HG03521 (cell line): ENCODE results near the gene MAPK7.

Source experiments
- ATAC-seq: cut with Tn5 transposase; IDR thresholded peaks from one replicate; pipeline ENCODE4 v1.9.1; 2021; ENCODE audit warnings: mild to moderate bottlenecking, moderate library complexity; ENCODE audit not compliant: unreplicated experiment

Gene MAPK7

GRCh38 chr17:19377602-19378415, 489 bp upstream of the MAPK7 start:
- peak; percentile 89 for ATAC-seq

DNA sequence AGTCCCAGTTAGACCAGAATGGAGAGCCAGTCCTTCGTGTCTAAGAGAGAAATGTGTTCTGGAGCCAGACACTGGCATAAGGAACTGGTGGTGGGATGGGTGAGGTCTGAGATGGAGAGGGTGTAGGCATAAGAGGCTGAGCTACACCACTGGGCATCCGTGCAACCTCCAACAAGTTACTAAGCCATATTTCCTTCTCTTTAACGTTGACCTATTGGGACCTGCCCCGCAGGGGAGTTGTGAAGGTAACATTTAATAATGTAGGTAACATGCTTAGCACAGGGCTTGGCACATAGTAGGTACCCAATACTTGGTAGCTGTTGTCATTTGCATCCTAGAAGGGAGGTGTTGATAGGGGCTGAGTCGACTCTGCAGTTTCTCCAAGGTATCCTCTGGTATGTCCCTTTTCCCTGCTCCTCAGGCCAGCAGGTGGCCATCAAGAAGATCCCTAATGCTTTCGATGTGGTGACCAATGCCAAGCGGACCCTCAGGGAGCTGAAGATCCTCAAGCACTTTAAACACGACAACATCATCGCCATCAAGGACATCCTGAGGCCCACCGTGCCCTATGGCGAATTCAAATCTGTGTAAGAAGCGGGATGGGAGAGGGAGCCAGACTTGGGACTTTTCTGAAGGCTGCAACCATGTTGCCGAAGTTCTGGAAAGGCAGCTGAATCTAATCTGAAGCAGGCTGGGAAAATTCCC, 1.2 kb downstream of the MAPK7 start:
- ATAC-seq: no peak

DNA sequence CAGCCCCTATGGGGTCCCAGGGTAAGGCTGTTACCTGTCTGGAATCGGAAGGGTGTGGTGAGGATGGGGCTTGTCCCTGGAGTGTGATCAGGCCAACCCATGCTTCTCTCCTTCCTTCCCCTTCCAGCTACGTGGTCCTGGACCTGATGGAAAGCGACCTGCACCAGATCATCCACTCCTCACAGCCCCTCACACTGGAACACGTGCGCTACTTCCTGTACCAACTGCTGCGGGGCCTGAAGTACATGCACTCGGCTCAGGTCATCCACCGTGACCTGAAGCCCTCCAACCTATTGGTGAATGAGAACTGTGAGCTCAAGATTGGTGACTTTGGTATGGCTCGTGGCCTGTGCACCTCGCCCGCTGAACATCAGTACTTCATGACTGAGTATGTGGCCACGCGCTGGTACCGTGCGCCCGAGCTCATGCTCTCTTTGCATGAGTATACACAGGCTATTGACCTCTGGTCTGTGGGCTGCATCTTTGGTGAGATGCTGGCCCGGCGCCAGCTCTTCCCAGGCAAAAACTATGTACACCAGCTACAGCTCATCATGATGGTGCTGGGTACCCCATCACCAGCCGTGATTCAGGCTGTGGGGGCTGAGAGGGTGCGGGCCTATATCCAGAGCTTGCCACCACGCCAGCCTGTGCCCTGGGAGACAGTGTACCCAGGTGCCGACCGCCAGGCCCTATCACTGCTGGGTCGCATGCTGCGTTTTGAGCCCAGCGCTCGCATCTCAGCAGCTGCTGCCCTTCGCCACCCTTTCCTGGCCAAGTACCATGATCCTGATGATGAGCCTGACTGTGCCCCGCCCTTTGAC, 2.4 kb downstream of the MAPK7 start:
- no peak for ATAC-seq

- no peak for ATAC-seq
These were observed 3.1 kb downstream of the MAPK7 start for GRCh38 chr17:19381361-19381740.

- no peak for ATAC-seq
These were observed 3.6 kb downstream of the MAPK7 start for GRCh38 chr17:19381741-19382444.

DNA sequence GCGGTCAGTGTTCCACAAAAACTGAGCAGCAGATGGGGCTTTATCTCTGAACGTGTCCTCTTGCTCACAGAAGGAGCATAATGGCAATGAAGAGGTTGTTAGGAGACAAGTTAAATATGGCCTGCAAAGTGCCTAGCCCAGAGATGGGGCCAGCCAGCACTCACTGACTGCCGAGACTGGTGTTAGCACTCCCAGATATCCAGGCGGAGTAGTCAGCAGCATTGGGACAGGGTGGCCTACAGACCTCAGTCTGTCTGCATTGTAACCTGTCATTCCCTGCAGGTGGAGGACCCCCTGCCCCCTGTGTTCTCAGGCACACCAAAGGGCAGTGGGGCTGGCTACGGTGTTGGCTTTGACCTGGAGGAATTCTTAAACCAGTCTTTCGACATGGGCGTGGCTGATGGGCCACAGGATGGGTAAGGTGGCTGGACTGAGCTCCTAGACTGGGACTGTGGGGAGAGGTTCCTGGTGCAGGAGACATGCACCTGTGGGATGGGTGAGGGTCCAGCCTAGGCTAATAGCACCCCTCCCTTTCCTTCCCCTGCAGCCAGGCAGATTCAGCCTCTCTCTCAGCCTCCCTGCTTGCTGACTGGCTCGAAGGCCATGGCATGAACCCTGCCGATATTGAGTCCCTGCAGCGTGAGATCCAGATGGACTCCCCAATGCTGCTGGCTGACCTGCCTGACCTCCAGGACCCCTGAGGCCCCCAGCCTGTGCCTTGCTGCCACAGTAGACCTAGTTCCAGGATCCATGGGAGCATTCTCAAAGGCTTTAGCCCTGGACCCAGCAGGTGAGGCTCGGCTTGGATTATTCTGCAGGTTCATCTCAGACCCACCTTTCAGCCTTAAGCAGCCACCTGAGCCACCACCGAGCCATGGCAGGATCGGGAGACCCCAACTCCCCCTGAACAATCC, 4.5 kb downstream of the MAPK7 start:
- no peak for ATAC-seq

DNA sequence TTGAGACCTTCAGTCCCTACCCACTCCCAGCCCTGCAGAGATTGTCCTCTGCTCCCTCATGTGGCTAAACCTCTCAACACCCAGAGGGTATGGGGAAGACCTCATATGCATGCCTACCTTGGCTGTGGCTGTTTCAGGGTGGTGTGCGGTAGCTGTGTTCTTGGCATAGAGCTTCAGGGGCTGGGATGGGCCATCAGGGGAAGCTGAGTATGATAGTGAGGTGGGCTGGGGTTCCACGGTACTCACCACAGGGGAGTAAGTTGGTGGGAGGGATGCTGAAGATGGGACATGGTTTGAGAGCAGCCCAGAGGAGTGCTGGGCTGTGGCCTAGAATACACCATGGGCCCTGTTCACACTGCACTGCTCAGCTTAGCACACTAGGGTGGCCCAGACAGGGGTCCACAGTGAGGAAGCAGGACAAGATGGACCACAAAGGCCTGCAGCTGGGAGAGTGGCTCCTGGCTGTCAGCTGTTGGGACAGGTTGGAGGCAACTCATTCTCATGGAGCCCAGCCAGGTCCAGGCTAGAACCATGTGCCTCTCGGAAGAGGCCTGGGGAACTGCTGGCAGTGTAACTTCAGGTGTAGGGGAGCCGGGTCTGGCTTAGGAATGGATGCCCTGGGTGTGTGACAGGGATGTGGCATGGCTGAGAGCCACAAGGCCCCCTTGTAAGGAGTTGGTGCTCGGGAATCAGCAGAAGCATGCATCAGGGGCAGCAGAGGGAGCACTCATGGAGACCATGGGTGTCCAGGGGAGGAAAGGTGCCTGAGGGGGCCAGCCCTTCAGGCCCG, 5.6 kb downstream of the MAPK7 start:
- ATAC-seq: no peak

GRCh38 chr17:19384723-19385391, 6.6 kb downstream of the MAPK7 start:
- no peak for ATAC-seq

DNA sequence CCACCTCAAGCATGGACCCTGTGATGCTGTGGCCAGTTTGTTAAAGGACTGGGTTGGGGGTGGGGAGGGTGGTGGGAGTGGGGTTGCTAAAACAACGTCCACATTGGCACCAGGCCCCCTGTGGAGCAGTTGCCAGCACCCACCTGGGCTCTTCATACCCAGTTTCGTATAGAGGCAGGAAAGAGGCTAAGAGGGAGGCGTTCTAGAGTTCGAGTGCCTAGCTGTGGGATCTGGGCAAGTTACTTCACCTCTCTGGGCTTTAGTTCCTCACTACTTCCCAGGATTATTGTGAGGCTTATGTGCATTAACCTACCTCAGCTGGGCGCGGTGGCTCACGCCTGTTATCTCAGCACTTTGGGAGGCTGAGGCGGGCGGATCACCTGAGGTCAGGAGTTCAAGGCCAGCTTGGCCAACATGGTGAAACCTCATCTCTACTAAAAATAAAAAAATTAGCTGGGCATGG, 7.3 kb downstream of the MAPK7 start:
- no peak for ATAC-seq

DNA sequence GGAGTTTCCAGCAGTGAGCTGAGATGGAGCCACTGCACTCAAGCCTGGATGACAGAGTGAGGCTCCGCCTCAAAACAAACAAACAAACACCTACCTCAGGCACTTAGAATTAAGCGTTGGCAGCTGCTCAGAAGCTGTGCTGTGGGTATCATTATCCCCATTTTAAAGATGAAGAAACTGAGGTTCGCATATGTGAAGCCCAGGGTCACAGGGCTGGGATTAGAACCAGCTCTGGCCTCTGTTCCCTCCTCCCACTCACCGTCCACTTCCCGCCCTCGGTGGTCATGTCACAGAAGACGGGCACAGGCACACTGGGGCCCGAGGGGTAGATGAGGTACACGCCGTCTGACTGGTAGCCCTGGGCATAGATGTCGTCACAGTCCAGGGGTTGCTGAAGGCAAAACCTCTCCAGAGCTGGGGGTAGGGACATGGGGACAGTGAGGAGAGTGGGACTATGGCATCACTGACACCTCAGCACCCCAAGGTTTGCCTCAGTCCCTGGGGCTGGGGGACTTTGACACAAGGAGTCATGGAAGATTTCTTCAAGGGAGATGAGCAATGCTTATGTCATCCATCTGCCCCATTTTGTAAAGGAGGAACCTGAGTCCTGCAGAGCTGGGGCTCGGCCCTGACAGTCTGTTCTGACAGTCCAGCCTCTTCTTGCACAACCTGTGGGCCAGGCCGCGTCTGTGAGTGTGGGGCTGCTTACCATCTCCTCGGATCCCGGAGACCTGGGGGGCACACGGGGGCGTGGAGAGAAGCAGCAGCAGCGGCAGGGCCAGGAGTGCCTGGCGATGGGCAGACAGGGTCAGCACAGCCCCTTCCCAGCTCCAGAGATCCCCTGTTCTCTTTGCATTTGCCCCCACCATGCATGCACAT, 8.0 kb downstream of the MAPK7 start:
- no peak for ATAC-seq

- no peak for ATAC-seq
These were observed 8.9 kb downstream of the MAPK7 start, which contains the start of gene MFAP4 for GRCh38 chr17:19386974-19387920. Gene MFAP4 (minus strand): TSS chr17:19387190. CDS start chr17:19387155, 35 bp downstream.

DNA sequence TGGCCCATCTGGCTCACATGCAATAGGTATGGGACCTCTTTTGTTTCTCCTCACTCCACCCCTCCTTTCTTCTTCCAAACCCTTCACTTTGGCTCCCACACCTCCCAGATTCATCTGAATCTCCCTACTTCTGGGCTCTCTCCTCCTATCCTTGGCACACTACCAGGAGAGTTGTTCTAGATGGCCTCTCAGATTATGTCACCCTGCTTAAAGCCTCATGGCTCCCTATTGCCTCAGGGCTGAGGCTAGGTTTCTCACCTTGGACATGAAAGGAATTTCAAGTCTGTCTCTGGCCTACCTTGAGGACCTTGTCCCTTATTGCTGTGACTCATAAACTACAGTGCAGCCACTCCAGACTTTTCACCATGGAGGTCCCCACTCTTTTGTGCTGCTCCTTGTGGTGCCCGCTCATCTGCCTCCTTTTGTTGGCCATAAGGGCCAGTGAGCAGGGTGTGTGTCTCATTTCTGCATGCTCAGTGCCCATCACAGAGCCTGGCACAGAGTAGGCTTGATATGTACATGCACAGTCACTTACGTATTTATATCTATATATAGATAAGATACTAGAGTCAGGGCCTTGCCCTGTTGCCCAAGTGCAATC, 9.7 kb downstream of the MAPK7 start:
- no peak for ATAC-seq

- no peak for ATAC-seq
These were observed 10.8 kb downstream of the MAPK7 start for GRCh38 chr17:19388791-19389785.

GRCh38 chr17:19390951-19391350, 12.7 kb downstream of the MAPK7 start:
- no peak for ATAC-seq

- no peak for ATAC-seq
These were observed 13.1 kb downstream of the MAPK7 start for GRCh38 chr17:19391432-19391831.
